ENCODE data around the gene HSD17B1.
"Not testable (repeated sequence)": the region's sequence is repeated elsewhere in the genome, so short reads cannot be mapped to it uniquely, and the experiment has no call there.

The HSD17B1 gene

GRCh38 chr17:42552736-42553135, at the start of gene HSD17B1:
Gene HSD17B1, plus strand, starts transcription at chr17:42552923. Its CDS starts 11 bp downstream, at chr17:42552934.
- DNase-seq (ENCODE audit: low read depth) = not testable (repeated sequence)

- no peak for DNase-seq (ENCODE audit: low read depth)
Measured at GRCh38 chr17:42502926-42503325, 49.8 kb upstream of the HSD17B1 start.

GRCh38 chr17:42507671-42508070, 45.1 kb upstream of the HSD17B1 start:
- no peak for DNase-seq (ENCODE audit: low read depth)

- no peak for DNase-seq (ENCODE audit: low read depth)
Measured at GRCh38 chr17:42508426-42509165, 44.1 kb upstream of the HSD17B1 start.

- DNase-seq (ENCODE audit: low read depth) = no peak
Measured at GRCh38 chr17:42509409-42509808, 43.3 kb upstream of the HSD17B1 start.

- DNase-seq (ENCODE audit: low read depth) = no peak
Measured at GRCh38 chr17:42509841-42510240, 42.9 kb upstream of the HSD17B1 start.

- DNase-seq (ENCODE audit: low read depth) = no peak
Measured at GRCh38 chr17:42512246-42512645, 40.5 kb upstream of the HSD17B1 start.

GRCh38 chr17:42512733-42513251, 39.9 kb upstream of the HSD17B1 start:
- no peak for DNase-seq (ENCODE audit: low read depth)

GRCh38 chr17:42513686-42514085, 39.0 kb upstream of the HSD17B1 start:
- no peak for DNase-seq (ENCODE audit: low read depth)

- DNase-seq (ENCODE audit: low read depth) = no peak
Measured at GRCh38 chr17:42514279-42514678, 38.4 kb upstream of the HSD17B1 start.

- no peak for DNase-seq (ENCODE audit: low read depth)
Measured at GRCh38 chr17:42514867-42515266, 37.9 kb upstream of the HSD17B1 start.

GRCh38 chr17:42517516-42517915, 35.2 kb upstream of the HSD17B1 start:
- peak; percentile 71 for DNase-seq (ENCODE audit: low read depth)

- DNase-seq (ENCODE audit: low read depth) = no peak
Measured at GRCh38 chr17:42518046-42518754, 34.5 kb upstream of the HSD17B1 start.

- DNase-seq (ENCODE audit: low read depth) = peak; percentile 91
Measured at GRCh38 chr17:42518755-42519545, 33.8 kb upstream of the HSD17B1 start.

- DNase-seq (ENCODE audit: low read depth) = no peak
Measured at GRCh38 chr17:42519546-42520491, 32.9 kb upstream of the HSD17B1 start.

GRCh38 chr17:42520540-42520951, 32.2 kb upstream of the HSD17B1 start:
- DNase-seq (ENCODE audit: low read depth) = no peak

GRCh38 chr17:42521036-42521435, 31.7 kb upstream of the HSD17B1 start:
- no peak for DNase-seq (ENCODE audit: low read depth)

- DNase-seq (ENCODE audit: low read depth) = no peak
Measured at GRCh38 chr17:42521666-42522262, 31.0 kb upstream of the HSD17B1 start.

- DNase-seq (ENCODE audit: low read depth) = no peak
Measured at GRCh38 chr17:42522263-42522790, 30.4 kb upstream of the HSD17B1 start.

- no peak for DNase-seq (ENCODE audit: low read depth)
Measured at GRCh38 chr17:42522798-42523278, 29.9 kb upstream of the HSD17B1 start.

Measured in CMK (cell line).